SK-N-SH treated with all-trans-retinoic acid at 6 μM for 48 hours (cell line): ENCODE data around the gene DHX40.
A peak's percentile ranks its signal among the peaks of the same experiment; 100 is the strongest.

Experiments used
- ATAC-seq: fragments of 200-7000 bp; cut with Tn5 transposase; 3 replicates; pipeline ENCODE4 v1.9.1; 2020; ENCODE audit warnings: mild to moderate bottlenecking, moderate library complexity
- ARNTL ChIP-seq: fragments of 450-650 bp; formaldehyde crosslinking; IDR thresholded peaks from 2 replicates; pipeline ENCODE4 v1.5.0; 2020; ENCODE audit warnings: low read depth, mild to moderate bottlenecking, moderate library complexity, borderline replicate concordance
- BACH2 ChIP-seq: fragments of 250-450 bp; sonication (Bioruptor Pico); IDR thresholded peaks from 2 replicates; pipeline ENCODE4 v1.9.0; 2021; ENCODE audit warnings: mild to moderate bottlenecking, borderline replicate concordance
- ESRRG ChIP-seq: fragments of 250-450 bp; sonication (Bioruptor Pico); IDR thresholded peaks from 2 replicates; pipeline ENCODE4 v1.6.1; 2021; ENCODE audit warnings: mild to moderate bottlenecking
- OSR1 ChIP-seq: fragments of 250-450 bp; sonication (Bioruptor Pico); IDR thresholded peaks from 2 replicates; pipeline ENCODE4 v1.8.0; 2022; ENCODE audit warnings: moderate library complexity, mild to moderate bottlenecking, inconsistent platforms
- RARB ChIP-seq: fragments of 250-450 bp; sonication (Bioruptor Pico); IDR thresholded peaks from 2 replicates; pipeline ENCODE4 v1.8.0; 2021; ENCODE audit warnings: mild to moderate bottlenecking, moderate library complexity
- SNAI2 ChIP-seq: fragments of 250-450 bp; sonication (Bioruptor Pico); IDR thresholded peaks from 2 replicates; pipeline ENCODE4 v1.5.0; 2020; ENCODE audit warnings: mild to moderate bottlenecking, moderate library complexity
- TCF4 ChIP-seq: fragments of 250-450 bp; sonication (Bioruptor Pico); IDR thresholded peaks from 2 replicates; pipeline ENCODE4 v1.8.0; 2021; ENCODE audit warnings: mild to moderate bottlenecking, moderate library complexity, borderline replicate concordance
- TOX ChIP-seq: fragments of 250-450 bp; sonication (Bioruptor Pico); IDR thresholded peaks from 2 replicates; pipeline ENCODE4 v1.8.0; 2021; ENCODE audit warnings: mild to moderate bottlenecking, moderate library complexity, borderline replicate concordance
- ZFP3 ChIP-seq: fragments of 250-450 bp; sonication (Bioruptor Pico); IDR thresholded peaks from 2 replicates; pipeline ENCODE4 v1.5.0; 2020; ENCODE audit warnings: mild to moderate bottlenecking, moderate library complexity
- ZFP30 ChIP-seq: fragments of 450-650 bp; formaldehyde crosslinking; IDR thresholded peaks from 2 replicates; pipeline ENCODE4 v1.5.0; 2022; ENCODE audit warnings: mild to moderate bottlenecking, moderate library complexity
- ZNF565 ChIP-seq: fragments of 450-650 bp; formaldehyde crosslinking; conservative IDR thresholded peaks from 2 replicates; pipeline ENCODE4 v1.5.0; 2020; ENCODE audit warnings: low read depth, mild to moderate bottlenecking, moderate library complexity
- ZNF70 ChIP-seq: fragments of 450-650 bp; formaldehyde crosslinking; IDR thresholded peaks from 2 replicates; pipeline ENCODE4 v1.5.0; 2020; ENCODE audit warnings: mild to moderate bottlenecking, moderate library complexity
- ZNF8 ChIP-seq: fragments of 450-650 bp; formaldehyde crosslinking; IDR thresholded peaks from 2 replicates; pipeline ENCODE4 v1.5.0; 2020; ENCODE audit warnings: mild to moderate bottlenecking, moderate library complexity
- TF ChIP-seq, protein P1 (sequence below): fragments of 250-450 bp; sonication (Bioruptor Pico); IDR thresholded peaks from 2 replicates; pipeline ENCODE4 v1.5.1; 2021; ENCODE audit warnings: mild to moderate bottlenecking, moderate library complexity
- TF ChIP-seq, protein P2 (sequence below): fragments of 250-450 bp; sonication (Bioruptor Pico); IDR thresholded peaks from 2 replicates; pipeline ENCODE4 v1.5.1; 2020; ENCODE audit warnings: low read depth, mild to moderate bottlenecking, moderate library complexity
- TF ChIP-seq, protein P3 (sequence below): fragments of 250-450 bp; sonication (Bioruptor Pico); IDR thresholded peaks from 2 replicates; pipeline ENCODE4 v1.8.0; 2021; ENCODE audit warnings: low read depth, mild to moderate bottlenecking, moderate library complexity, borderline replicate concordance
- TF ChIP-seq, protein P4 (sequence below): fragments of 250-450 bp; sonication (Bioruptor Pico); IDR thresholded peaks from 2 replicates; pipeline ENCODE4 v1.8.0; 2020; ENCODE audit warnings: mild to moderate bottlenecking, moderate library complexity, borderline replicate concordance
- TF ChIP-seq, protein P5 (sequence below): fragments of 250-450 bp; sonication (Bioruptor Pico); IDR thresholded peaks from 2 replicates; pipeline ENCODE4 v1.5.0; 2020; ENCODE audit warnings: mild to moderate bottlenecking, moderate library complexity

Gene DHX40

DNA sequence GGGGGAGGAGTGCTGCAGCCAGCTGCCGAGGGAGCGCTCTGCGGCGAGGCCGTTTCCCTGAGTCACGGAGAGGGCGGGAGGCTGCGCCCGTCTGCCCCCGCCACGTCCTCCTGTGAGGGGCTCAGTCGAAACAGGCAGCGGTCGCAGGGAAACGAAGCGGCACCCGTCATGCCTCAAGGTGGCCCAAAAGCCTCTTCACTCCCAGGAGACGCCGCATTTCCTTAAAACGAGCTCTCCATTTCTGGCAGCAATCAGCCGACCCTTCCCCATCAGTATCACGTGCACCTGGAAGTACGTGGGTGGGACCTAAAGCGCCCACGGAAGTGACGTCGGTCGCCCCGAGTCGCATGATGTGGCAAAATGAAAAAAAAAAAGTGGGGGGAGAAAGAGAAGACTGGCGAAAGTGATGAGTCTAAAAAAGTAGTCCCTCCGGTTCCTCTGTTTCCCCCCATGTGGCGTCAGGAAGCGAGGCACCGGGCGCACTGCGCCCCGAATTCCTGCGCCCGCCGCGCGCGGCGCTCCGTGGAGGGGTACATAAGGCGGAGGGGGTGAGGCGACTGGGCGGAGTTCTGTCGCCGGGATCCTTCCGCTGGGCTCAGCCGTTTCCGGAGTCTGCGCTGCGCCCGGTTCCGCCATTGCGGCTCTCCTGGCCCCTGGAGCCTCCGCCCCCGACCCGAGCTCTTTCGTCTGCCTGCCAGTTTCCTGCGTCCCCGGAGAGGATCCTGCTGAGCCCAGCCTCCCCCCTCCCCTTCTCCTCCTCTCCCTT is 54.1 kb downstream of the DHX40 start, which contains the start of gene CLTC (continued):
- TF ChIP-seq, protein P1, sequence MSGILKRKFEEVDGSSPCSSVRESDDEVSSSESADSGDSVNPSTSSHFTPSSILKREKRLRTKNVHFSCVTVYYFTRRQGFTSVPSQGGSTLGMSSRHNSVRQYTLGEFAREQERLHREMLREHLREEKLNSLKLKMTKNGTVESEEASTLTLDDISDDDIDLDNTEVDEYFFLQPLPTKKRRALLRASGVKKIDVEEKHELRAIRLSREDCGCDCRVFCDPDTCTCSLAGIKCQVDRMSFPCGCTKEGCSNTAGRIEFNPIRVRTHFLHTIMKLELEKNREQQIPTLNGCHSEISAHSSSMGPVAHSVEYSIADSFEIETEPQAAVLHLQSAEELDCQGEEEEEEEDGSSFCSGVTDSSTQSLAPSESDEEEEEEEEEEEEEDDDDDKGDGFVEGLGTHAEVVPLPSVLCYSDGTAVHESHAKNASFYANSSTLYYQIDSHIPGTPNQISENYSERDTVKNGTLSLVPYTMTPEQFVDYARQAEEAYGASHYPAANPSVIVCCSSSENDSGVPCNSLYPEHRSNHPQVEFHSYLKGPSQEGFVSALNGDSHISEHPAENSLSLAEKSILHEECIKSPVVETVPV (CRISPR knock-in tag), result peak; percentile 43; the same call in 1 of the 2 replicates
- TF ChIP-seq TOX (CRISPR knock-in tag) (no peak), BACH2 (CRISPR knock-in tag) (peak; percentile 99; the same call in 1 of the 2 replicates), SNAI2 (CRISPR knock-in tag) (no peak), OSR1 (CRISPR knock-in tag) (0 out of 2 replicates have a peak, but pooled peaks have one; percentile 70), TCF4 (peak; percentile 22; the same call in 1 of the 2 replicates), ZNF70 (CRISPR knock-in tag) (0 out of 2 replicates have a peak, but pooled peaks have one; percentile 6)

DNA sequence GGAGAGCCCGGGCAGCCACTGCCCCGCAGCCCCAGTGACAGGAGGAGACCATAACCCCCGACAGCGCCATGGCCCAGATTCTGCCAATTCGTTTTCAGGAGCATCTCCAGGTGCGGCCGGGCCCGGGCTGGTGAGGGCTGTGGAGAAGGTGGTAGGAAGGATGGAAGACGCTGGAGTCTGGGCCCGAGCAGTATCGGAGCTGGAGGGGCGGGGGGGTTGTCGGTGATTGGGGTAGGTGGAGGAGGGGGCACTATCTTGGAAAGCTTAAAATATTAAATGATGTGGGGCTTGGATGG is 54.6 kb downstream of the DHX40 start:
- TF ChIP-seq ARNTL (no peak), ZNF8 (CRISPR knock-in tag) (no peak), ZFP30 (CRISPR knock-in tag) (no peak), TOX (CRISPR knock-in tag) (no peak), BACH2 (CRISPR knock-in tag) (no peak), ESRRG (CRISPR knock-in tag) (no peak), TCF4 (no peak; the same call in 1 of the 2 replicates), ZNF565 (CRISPR knock-in tag) (no peak), ZNF70 (CRISPR knock-in tag) (no peak), RARB (CRISPR knock-in tag) (no peak), ZFP3 (CRISPR knock-in tag) (no peak)
- TF ChIP-seq, protein P2, sequence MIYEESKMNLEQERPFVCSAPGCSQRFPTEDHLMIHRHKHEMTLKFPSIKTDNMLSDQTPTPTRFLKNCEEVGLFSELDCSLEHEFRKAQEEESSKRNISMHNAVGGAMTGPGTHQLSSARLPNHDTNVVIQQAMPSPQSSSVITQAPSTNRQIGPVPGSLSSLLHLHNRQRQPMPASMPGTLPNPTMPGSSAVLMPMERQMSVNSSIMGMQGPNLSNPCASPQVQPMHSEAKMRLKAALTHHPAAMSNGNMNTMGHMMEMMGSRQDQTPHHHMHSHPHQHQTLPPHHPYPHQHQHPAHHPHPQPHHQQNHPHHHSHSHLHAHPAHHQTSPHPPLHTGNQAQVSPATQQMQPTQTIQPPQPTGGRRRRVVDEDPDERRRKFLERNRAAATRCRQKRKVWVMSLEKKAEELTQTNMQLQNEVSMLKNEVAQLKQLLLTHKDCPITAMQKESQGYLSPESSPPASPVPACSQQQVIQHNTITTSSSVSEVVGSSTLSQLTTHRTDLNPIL (CRISPR knock-in tag), result no peak
- TF ChIP-seq, protein P1 (CRISPR knock-in tag), result no peak
- TF ChIP-seq, protein P3, sequence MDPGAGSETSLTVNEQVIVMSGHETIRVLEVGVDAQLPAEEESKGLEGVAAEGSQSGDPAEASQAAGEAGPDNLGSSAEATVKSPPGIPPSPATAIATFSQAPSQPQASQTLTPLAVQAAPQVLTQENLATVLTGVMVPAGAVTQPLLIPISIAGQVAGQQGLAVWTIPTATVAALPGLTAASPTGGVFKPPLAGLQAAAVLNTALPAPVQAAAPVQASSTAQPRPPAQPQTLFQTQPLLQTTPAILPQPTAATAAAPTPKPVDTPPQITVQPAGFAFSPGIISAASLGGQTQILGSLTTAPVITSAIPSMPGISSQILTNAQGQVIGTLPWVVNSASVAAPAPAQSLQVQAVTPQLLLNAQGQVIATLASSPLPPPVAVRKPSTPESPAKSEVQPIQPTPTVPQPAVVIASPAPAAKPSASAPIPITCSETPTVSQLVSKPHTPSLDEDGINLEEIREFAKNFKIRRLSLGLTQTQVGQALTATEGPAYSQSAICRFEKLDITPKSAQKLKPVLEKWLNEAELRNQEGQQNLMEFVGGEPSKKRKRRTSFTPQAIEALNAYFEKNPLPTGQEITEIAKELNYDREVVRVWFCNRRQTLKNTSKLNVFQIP (CRISPR knock-in tag), result no peak
- TF ChIP-seq, protein P4, sequence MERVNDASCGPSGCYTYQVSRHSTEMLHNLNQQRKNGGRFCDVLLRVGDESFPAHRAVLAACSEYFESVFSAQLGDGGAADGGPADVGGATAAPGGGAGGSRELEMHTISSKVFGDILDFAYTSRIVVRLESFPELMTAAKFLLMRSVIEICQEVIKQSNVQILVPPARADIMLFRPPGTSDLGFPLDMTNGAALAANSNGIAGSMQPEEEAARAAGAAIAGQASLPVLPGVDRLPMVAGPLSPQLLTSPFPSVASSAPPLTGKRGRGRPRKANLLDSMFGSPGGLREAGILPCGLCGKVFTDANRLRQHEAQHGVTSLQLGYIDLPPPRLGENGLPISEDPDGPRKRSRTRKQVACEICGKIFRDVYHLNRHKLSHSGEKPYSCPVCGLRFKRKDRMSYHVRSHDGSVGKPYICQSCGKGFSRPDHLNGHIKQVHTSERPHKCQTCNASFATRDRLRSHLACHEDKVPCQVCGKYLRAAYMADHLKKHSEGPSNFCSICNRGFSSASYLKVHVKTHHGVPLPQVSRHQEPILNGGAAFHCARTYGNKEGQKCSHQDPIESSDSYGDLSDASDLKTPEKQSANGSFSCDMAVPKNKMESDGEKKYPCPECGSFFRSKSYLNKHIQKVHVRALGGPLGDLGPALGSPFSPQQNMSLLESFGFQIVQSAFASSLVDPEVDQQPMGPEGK, result no peak
- TF ChIP-seq, protein P5, sequence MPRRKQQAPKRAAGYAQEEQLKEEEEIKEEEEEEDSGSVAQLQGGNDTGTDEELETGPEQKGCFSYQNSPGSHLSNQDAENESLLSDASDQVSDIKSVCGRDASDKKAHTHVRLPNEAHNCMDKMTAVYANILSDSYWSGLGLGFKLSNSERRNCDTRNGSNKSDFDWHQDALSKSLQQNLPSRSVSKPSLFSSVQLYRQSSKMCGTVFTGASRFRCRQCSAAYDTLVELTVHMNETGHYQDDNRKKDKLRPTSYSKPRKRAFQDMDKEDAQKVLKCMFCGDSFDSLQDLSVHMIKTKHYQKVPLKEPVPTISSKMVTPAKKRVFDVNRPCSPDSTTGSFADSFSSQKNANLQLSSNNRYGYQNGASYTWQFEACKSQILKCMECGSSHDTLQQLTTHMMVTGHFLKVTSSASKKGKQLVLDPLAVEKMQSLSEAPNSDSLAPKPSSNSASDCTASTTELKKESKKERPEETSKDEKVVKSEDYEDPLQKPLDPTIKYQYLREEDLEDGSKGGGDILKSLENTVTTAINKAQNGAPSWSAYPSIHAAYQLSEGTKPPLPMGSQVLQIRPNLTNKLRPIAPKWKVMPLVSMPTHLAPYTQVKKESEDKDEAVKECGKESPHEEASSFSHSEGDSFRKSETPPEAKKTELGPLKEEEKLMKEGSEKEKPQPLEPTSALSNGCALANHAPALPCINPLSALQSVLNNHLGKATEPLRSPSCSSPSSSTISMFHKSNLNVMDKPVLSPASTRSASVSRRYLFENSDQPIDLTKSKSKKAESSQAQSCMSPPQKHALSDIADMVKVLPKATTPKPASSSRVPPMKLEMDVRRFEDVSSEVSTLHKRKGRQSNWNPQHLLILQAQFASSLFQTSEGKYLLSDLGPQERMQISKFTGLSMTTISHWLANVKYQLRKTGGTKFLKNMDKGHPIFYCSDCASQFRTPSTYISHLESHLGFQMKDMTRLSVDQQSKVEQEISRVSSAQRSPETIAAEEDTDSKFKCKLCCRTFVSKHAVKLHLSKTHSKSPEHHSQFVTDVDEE (CRISPR knock-in tag), result no peak
- ATAC-seq, result no peak; the same call in 2 of the 3 replicates
